ENCODE data around the gene TMEM175. TPM values are rescaled to one million over a fixed set of nuclear protein-coding genes. Genes with fewer than 3 reads are reported as not detected.

The TMEM175 gene
- total and polyA plus RNA-seq, 9 of the 15 experiments (the other 6 are each of a cell fraction or from before 2014, with no cell fraction given): 0.13 to 30.9 (median 9.4) TPM

DNA sequence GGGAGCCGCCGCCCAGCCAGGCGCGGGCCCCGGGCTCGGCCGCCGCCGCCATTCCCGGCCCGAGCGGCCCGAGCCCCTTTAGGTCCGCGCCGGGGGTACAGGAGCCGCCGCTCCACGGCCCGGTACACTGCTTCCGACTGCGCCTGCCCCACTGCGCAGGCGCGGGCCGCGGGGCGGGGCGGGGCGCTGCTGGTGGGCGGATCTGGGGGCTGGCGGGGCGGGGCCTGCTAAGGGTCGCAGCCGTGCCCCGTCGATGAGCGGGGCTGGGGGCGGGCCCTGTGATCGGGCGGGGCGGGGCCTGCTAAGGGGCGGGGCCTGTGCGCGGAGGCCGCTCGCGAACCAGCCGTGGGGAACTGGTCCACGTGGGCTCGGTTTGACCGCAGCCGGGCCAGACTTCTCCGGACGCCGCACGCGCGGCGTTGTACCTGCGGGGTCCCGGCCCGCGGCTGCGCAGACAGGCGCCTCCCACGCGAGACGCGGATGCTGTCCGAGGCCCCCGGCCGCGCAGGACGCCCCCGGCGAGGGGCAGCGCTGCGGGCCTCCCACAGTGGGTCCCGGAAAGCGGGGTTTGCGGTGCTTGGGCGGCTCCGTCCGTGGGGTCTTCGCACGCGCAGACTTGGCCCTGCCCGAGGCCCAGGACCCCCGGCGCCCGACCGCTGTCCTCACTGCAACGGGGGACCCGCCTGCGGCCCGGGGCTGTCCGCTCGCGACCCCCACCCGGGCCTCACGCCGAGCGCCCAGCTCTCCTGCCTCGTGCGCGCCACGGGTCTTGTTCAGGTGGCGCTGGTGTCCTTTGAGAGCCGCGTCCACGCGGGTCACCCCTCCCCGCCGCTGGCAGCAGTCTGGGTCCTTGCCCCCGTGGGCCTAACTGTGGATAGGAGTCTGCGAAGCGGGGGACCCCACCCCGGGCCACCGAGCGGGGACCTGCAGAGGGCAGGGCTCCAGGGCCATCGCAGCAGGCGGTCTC is 41.5 kb downstream of the TMEM175 start, which contains the start of gene DGKQ (continued):
- TF ChIP-seq PREB (CRISPR knock-in tag; IDR thresholded peaks at IDR 0.05) (no peak), ZC3H11A (IDR thresholded peaks at IDR 0.05; ENCODE audit: low read depth, low read length) (no peak), NR4A1 (CRISPR knock-in tag; IDR thresholded peaks at IDR 0.05) (no peak; the same call in 1 of the 2 replicates), NR4A1 (tag; IDR thresholded peaks at IDR 0.05) (0 out of 2 replicates have a peak, but pooled peaks have one; percentile 28), BACH1 (tag; IDR thresholded peaks at IDR 0.05) (no peak), E2F5 (CRISPR knock-in tag; IDR thresholded peaks at IDR 0.05) (no peak), ZNF408 (CRISPR knock-in tag; IDR thresholded peaks at IDR 0.05; ENCODE audit: low read depth) (no peak), TOE1 (IDR thresholded peaks at IDR 0.05; ENCODE audit: borderline replicate concordance) (no peak), TOE1 (CRISPR knock-in tag; IDR thresholded peaks at IDR 0.05; ENCODE audit: borderline replicate concordance, low read depth) (no peak), ZNF583 (CRISPR knock-in tag; IDR thresholded peaks at IDR 0.05) (no peak), SP1 (CRISPR knock-in tag; IDR thresholded peaks at IDR 0.05) (no peak), CEBPZ (IDR thresholded peaks at IDR 0.05; ENCODE audit: borderline replicate concordance, low read depth, low read length) (no peak), E2F1 (CRISPR knock-in tag; IDR thresholded peaks at IDR 0.05) (no peak)

Data from K562 (cell line).